K562 (cell line): Measurements from ENCODE around the gene UBE2D2. TPM values are rescaled to one million over a fixed set of nuclear protein-coding genes. Genes with fewer than 3 reads are reported as not detected.

ENCODE experiments used
- ATAC-seq: fragments of 200-7000 bp; cut with Tn5 transposase; 3 replicates; pipeline ENCODE4 v1.9.1; 2020; ENCODE audit warnings: moderate library complexity
- BruUV-seq: library from RNA; stranded (reverse); fragments of 400-500 nt; replicated peaks from 2 replicates; lab custom pipeline; 2021; lab: Mats Ljungman, UMichigan
- CTCF ChIA-PET: fragments of 300-600 bp; formaldehyde crosslinking; extraction: SDS; loops from one replicate; lab custom pipeline; 2021; ENCODE audit warnings: low intra/inter-chr PET ratio; lab: Yijun Ruan, JAX
- POLR2A ChIA-PET: fragments of 300-600, 350-650 bp; sonication (Branson Sonifier 250); formaldehyde crosslinking; extraction: SDS; loops from one replicate; lab custom pipeline; 2021; ENCODE audit warnings: antibody characterized with exemption, inconsistent platforms; lab: Yijun Ruan, JAX
- DNase-seq, 4 experiments: peaks; one replicate each; pipeline versions ENCODE4 v3.0.0 to v3.0.0-alpha.2; 2011 to 2018; ENCODE audit warnings: low spot score in 3 of 4, mixed read lengths in 3 of 4; ENCODE audit errors: extremely low read depth in 1 of 4
- FAIRE-seq: peaks from 2 replicates; lab custom pipeline; 2011; peaks lifted over from hg19 to GRCh38; lab: Jason Lieb, UNC
- H2AFZ ChIP-seq: 2 replicates; pipeline ENCODE4 v1.6.0; 2011; ENCODE audit warnings: low read depth, low read length, control low read depth, inconsistent platforms
- H3K27ac ChIP-seq: fragments of 200-600 bp; 3 replicates; pipeline ENCODE4 v1.8.0; 2011; ENCODE audit warnings: low read depth, mild to moderate bottlenecking, control low read depth, inconsistent platforms, low read length, moderate library complexity, mixed read lengths; ENCODE audit errors: extremely low read depth
- H3K27me3 ChIP-seq, 2 experiments: fragments of 300-600 bp in 1 of 2; 2 replicates in 1 of 2; 3 replicates in 1 of 2; pipeline versions ENCODE4 v1.6.0 to v1.8.0; 2011; ENCODE audit warnings: inconsistent platforms in 2 of 2, low read length in 2 of 2, mild to moderate bottlenecking in 1 of 2, mixed read lengths in 1 of 2, moderate library complexity in 1 of 2; ENCODE audit not compliant: control insufficient read depth in 2 of 2, insufficient read depth in 2 of 2
- H3K36me3 ChIP-seq: fragments of 300-600 bp; 3 replicates; pipeline ENCODE4 v1.8.0; 2011; ENCODE audit warnings: mild to moderate bottlenecking, low read length, inconsistent platforms; ENCODE audit not compliant: control insufficient read depth, insufficient read depth
- H3K4me1 ChIP-seq, 2 experiments: fragments of 200-600 bp in 1 of 2; replicated peaks in 1 of 2; 2 replicates in 1 of 2; 3 replicates in 1 of 2; pipeline versions ENCODE4 v1.5.1 to v1.8.0; 2011; ENCODE audit warnings: inconsistent platforms in 2 of 2, low read length in 2 of 2, mild to moderate bottlenecking in 1 of 2, mixed read lengths in 1 of 2, moderate library complexity in 1 of 2; ENCODE audit not compliant: control insufficient read depth in 2 of 2, insufficient read depth in 2 of 2
- H3K4me2 ChIP-seq: 2 replicates; pipeline ENCODE4 v1.6.1; 2011; ENCODE audit warnings: low read length, control low read depth, inconsistent platforms, mixed read lengths; ENCODE audit not compliant: insufficient read depth
- H3K4me3 ChIP-seq: fragments of 200-600 bp; sonication (generic), shearing (Covaris generic); 2 replicates; pipeline ENCODE4 v1.5.1; 2016; ENCODE audit warnings: control low read depth, inconsistent platforms
- H3K79me2 ChIP-seq: fragments of 200-600 bp; 3 replicates; pipeline ENCODE4 v1.8.0; 2011; ENCODE audit warnings: low read length, inconsistent platforms; ENCODE audit not compliant: control insufficient read depth, insufficient read depth
- H3K9ac ChIP-seq, 2 experiments: 2 replicates each; pipeline versions ENCODE4 v1.6.0 to v1.6.1; 2011; ENCODE audit warnings: low read depth in 2 of 2, low read length in 2 of 2, control low read depth in 1 of 2, inconsistent platforms in 1 of 2, mild to moderate bottlenecking in 1 of 2, mixed read lengths in 1 of 2; ENCODE audit not compliant: insufficient read depth in 1 of 2
- H3K9me1 ChIP-seq: one replicate; pipeline ENCODE4 v1.6.0; 2011; ENCODE audit warnings: inconsistent platforms, mild to moderate bottlenecking, low read length, moderate library complexity; ENCODE audit not compliant: control insufficient read depth, insufficient read depth
- H3K9me3 ChIP-seq: replicated peaks from 2 replicates; pipeline ENCODE4 v1.5.1; 2011; ENCODE audit warnings: low read depth, low read length, inconsistent platforms; ENCODE audit not compliant: control insufficient read depth, insufficient read depth
- H4K20me1 ChIP-seq: replicated peaks from 2 replicates; pipeline ENCODE4 v1.6.1; 2011; ENCODE audit warnings: low read length, inconsistent platforms, mixed read lengths; ENCODE audit not compliant: control insufficient read depth, insufficient read depth
- ETV5 ChIP-seq: sonication (generic); formaldehyde crosslinking; IDR thresholded peaks from 2 replicates; pipeline ENCODE4 v1.4.0; 2020; ENCODE audit warnings: low read depth, mild to moderate bottlenecking, missing genetic modification reagents
- RFX1 ChIP-seq: fragments of 450-650 bp; IDR thresholded peaks from 2 replicates; pipeline ENCODE4 v1.6.1; 2016; ENCODE audit warnings: mild to moderate bottlenecking, moderate library complexity
- THRAP3 ChIP-seq: fragments of 450-650 bp; IDR thresholded peaks from 2 replicates; pipeline ENCODE4 v1.6.1; 2016; ENCODE audit warnings: mild to moderate bottlenecking, inconsistent platforms, borderline replicate concordance
- TSC22D4 ChIP-seq: fragments of 450-650 bp; IDR thresholded peaks from 2 replicates; pipeline ENCODE4 v1.6.1; 2016; ENCODE audit warnings: missing genetic modification characterization, missing biosample characterization, control low read depth
- ZNF57 ChIP-seq: fragments of 450-650 bp; formaldehyde crosslinking; IDR thresholded peaks from 2 replicates; pipeline ENCODE4 v1.4.0; 2020; ENCODE audit warnings: mild to moderate bottlenecking, moderate library complexity
- ZNF780A ChIP-seq: fragments of 250-450 bp; sonication (Bioruptor Pico); IDR thresholded peaks from 2 replicates; pipeline ENCODE4 v1.5.0; 2021; ENCODE audit warnings: mild to moderate bottlenecking
- WGBS: fragments of 100-300 bp; shearing (Covaris generic); methylation state at CpG from one replicate; pipeline ENCODE4 v1.1.6; 2016; ENCODE audit warnings: low coverage, mixed read lengths; ENCODE audit not compliant: insufficient coverage; ENCODE audit errors: missing lambda C conversion rate; 5-methylcytosine and 5-hydroxymethylcytosine counted together
- in situ Hi-C: fragments of 300-500 bp; cut with MboI; formaldehyde crosslinking; loops from 4 replicates; pipeline ENCODE4 v1.15.0; 2018; ENCODE audit warnings: inconsistent platforms, mixed read lengths
- intact Hi-C: fragments of 100-400 bp; cut with micrococcal nuclease; formaldehyde crosslinking; loops from 2 replicates; pipeline ENCODE4 v1.14.2; 2022
- polyA plus RNA-seq, 8 experiments: library from polyadenylated mRNA; depleted of rRNA in 4 of 8; stranded (reverse) in 5 of 8; unstranded in 3 of 8; fragments of >200 nt; fragmentation: Nextera tagmentation in 2 of 8; fragmentation: Illumina TruSeq in 1 of 8; extraction: Ambion mirVana in 2 of 8; extraction: Trizol in 1 of 8; gene quantifications; 2 replicates each; pipeline versions ENCODE4 v1.2.1 to v1.2.3, GENCODE V29; 2011 to 2014; ENCODE audit warnings: inconsistent platforms in 1 of 8, missing spikeins in 1 of 8
- total RNA-seq, 7 experiments: library from RNA; depleted of rRNA in 6 of 7; stranded (reverse); fragments of >200 nt in 6 of 7; fragmentation: Illumina TruSeq in 2 of 7; extraction: Trizol in 2 of 7; gene quantifications; 2 replicates each; pipeline versions ENCODE4 v1.2.1 to v1.2.3, GENCODE V29; 2011 to 2021; ENCODE audit warnings: low replicate concordance in 1 of 7

UBE2D2 gene
- total and polyA plus RNA-seq, 9 of the 15 experiments (the other 6 are each of a cell fraction or from before 2014, with no cell fraction given): 53.6 to 198 (median 122) TPM

GRCh38 chr5:139605887-139606286 is 44.7 kb downstream of the UBE2D2 start:
- H3K79me2 ChIP-seq: peaks cover 31% of the 10 kb centered on the region
- no peaks in the 10 kb centered on the region for H3K9me1 ChIP-seq
- H3K27ac ChIP-seq: no peak overlapping the region
- no peak for ATAC-seq
- no peaks in the 10 kb centered on the region for H4K20me1 ChIP-seq
- no peak overlapping the region for H2AFZ ChIP-seq
- H3K4me3 ChIP-seq: no peak overlapping the region
- no peak for FAIRE-seq
- TF ChIP-seq TSC22D4 (tag) (no peak), THRAP3 (no peak), ZNF57 (CRISPR knock-in tag) (no peak), RFX1 (no peak), ZNF780A (CRISPR knock-in tag) (no peak), ETV5 (CRISPR knock-in tag) (no peak)
- ChIA-PET POLR2A (interaction anchor here (0.7 to 1.2 kb wide), 2 partner anchors 17 to 54 kb away, joined by 3 read pairs; no protein-coding TSS in a partner anchor), CTCF (no interaction called here)
- DNase-seq: no peak
- no TSS peak for BruUV-seq
- no peaks in the 10 kb centered on the region for H3K27me3 ChIP-seq
- H3K9me3 ChIP-seq: no peaks in the 10 kb centered on the region
- WGBS: 92% methylated on average over 8 of the region's 8 CpGs
- no peak overlapping the region for H3K4me2 ChIP-seq
- intact Hi-C loops (no loop called here), in situ Hi-C loops (no loop called here)
- H3K9ac ChIP-seq: no peak overlapping the region
- H3K4me1 ChIP-seq: no peaks in the 10 kb centered on the region; a peak in 1 of 5 replicates
- H3K36me3 ChIP-seq: peaks cover 58% of the 10 kb centered on the region; the same call in 2 of the 3 replicates
